Endothelial cell of umbilical vein (primary cell): ENCODE measurements around the gene PTCHD4. TPM values are rescaled to one million over a fixed set of nuclear protein-coding genes. Genes with fewer than 3 reads are reported as not detected.
"Not testable (repeated sequence)": the region's sequence is repeated elsewhere in the genome, so short reads cannot be mapped to it uniquely, and the experiment has no call there.

ENCODE experiments used
- BruUV-seq: library from RNA; stranded (reverse); fragments of 400-500 nt; replicated peaks from 2 replicates; lab custom pipeline; 2021; lab: Mats Ljungman, UMichigan
- CTCF ChIA-PET: fragments of 300-600, 350-600 bp; sonication (Branson Sonifier 250); formaldehyde crosslinking; loops from one replicate; lab custom pipeline; 2021; ENCODE audit warnings: antibody characterized with exemption, inconsistent platforms; lab: Charles Lee
- POLR2A ChIA-PET: fragments of 300-600, 350-600 bp; sonication (Branson Sonifier 250); formaldehyde crosslinking; loops from one replicate; lab custom pipeline; 2021; ENCODE audit warnings: antibody characterized with exemption, inconsistent platforms; lab: Charles Lee
- DNase-seq: peaks from one replicate; pipeline ENCODE4 v3.0.0-alpha.2; 2011; ENCODE audit warnings: low read depth, low spot score
- FAIRE-seq: peaks from 2 replicates; lab custom pipeline; 2011; peaks lifted over from hg19 to GRCh38; lab: Jason Lieb, UNC
- H2AFZ ChIP-seq: 2 replicates; pipeline ENCODE4 v1.6.0; 2012; ENCODE audit warnings: low read depth, low read length, control low read depth, inconsistent platforms
- H3K27ac ChIP-seq: 2 replicates; pipeline ENCODE4 v1.5.1; 2011; ENCODE audit warnings: low read depth, mild to moderate bottlenecking, control low read depth, low read length, moderate library complexity; ENCODE audit not compliant: insufficient read depth
- H3K27me3 ChIP-seq, 2 experiments: 2 replicates each; pipeline versions ENCODE4 v1.6.0 to v1.6.1; 2011; ENCODE audit warnings: low read length in 2 of 2, mixed read lengths in 1 of 2; ENCODE audit not compliant: control insufficient read depth in 2 of 2, insufficient read depth in 2 of 2
- H3K36me3 ChIP-seq, 2 experiments: 2 replicates in 1 of 2; 3 replicates in 1 of 2; pipeline ENCODE4 v1.5.1; 2011; ENCODE audit warnings: low read length in 2 of 2, mild to moderate bottlenecking in 1 of 2, moderate library complexity in 1 of 2; ENCODE audit not compliant: control insufficient read depth in 2 of 2, insufficient read depth in 2 of 2; ENCODE audit errors: extremely low read depth in 1 of 2
- H3K4me1 ChIP-seq: 3 replicates; pipeline ENCODE4 v1.5.1; 2011; ENCODE audit warnings: mild to moderate bottlenecking, low read length; ENCODE audit not compliant: control insufficient read depth, insufficient read depth; ENCODE audit errors: extremely low read depth
- H3K4me2 ChIP-seq: 2 replicates; pipeline ENCODE4 v1.6.1; 2011; ENCODE audit warnings: low read length, control low read depth, mixed read lengths; ENCODE audit not compliant: insufficient read depth
- H3K4me3 ChIP-seq, 3 experiments: fragments of 200-600 bp in 1 of 3; sonication (generic), shearing (Covaris generic) in 1 of 3; replicated peaks in 1 of 3; 2 replicates each; pipeline ENCODE4 v1.5.1; 2011 to 2016; ENCODE audit warnings: control low read depth in 3 of 3, low read length in 3 of 3, mild to moderate bottlenecking in 2 of 3, inconsistent platforms in 1 of 3, low read depth in 1 of 3, moderate library complexity in 1 of 3; ENCODE audit not compliant: insufficient read depth in 1 of 3
- H3K79me2 ChIP-seq: 2 replicates; pipeline ENCODE4 v1.6.0; 2012; ENCODE audit warnings: low read length, inconsistent platforms; ENCODE audit not compliant: control insufficient read depth, insufficient read depth
- H3K9ac ChIP-seq: replicated peaks from 2 replicates; pipeline ENCODE3; 2011; ENCODE audit warnings: low read length, control low read depth; ENCODE audit not compliant: insufficient read depth; ENCODE audit errors: extremely low read depth
- H3K9me1 ChIP-seq: replicated peaks from 3 replicates; pipeline ENCODE4 v1.6.0; 2011; ENCODE audit warnings: mild to moderate bottlenecking, low read length; ENCODE audit not compliant: control insufficient read depth, insufficient read depth; ENCODE audit errors: extremely low read depth
- H3K9me3 ChIP-seq: replicated peaks from 2 replicates; pipeline ENCODE4 v1.5.1; 2012; ENCODE audit warnings: low read length, inconsistent platforms; ENCODE audit not compliant: control insufficient read depth, insufficient read depth
- H4K20me1 ChIP-seq: replicated peaks from 2 replicates; pipeline ENCODE3; 2011; ENCODE audit warnings: mild to moderate bottlenecking, low read length; ENCODE audit not compliant: control insufficient read depth, insufficient read depth; ENCODE audit errors: extremely low read depth
- JUN ChIP-seq: IDR thresholded peaks from 2 replicates; pipeline ENCODE4 v1.6.1; 2011; ENCODE audit warnings: borderline replicate concordance, low read depth; ENCODE audit not compliant: insufficient read length, insufficient read depth
- POLR2A ChIP-seq: IDR thresholded peaks from 2 replicates; pipeline ENCODE4 v1.6.1; 2012; ENCODE audit warnings: low read depth, mild to moderate bottlenecking, control low read depth, low read length
- dilution Hi-C: fragments of 300-500 bp; cut with MboI; formaldehyde crosslinking; loops from one replicate; pipeline ENCODE4 v1.15.0; 2019; ENCODE audit warnings: low sequenced_read_pairs; ENCODE audit not compliant: extremely low pct_ligation_motif_present
- intact Hi-C: fragments of 100-400 bp; cut with micrococcal nuclease; formaldehyde crosslinking; loops from one replicate; pipeline ENCODE4 v1.10.0; 2022
- polyA plus RNA-seq, 4 experiments: library from polyadenylated mRNA; depleted of rRNA in 3 of 4; stranded (reverse) in 3 of 4; unstranded in 1 of 4; fragments of >200 nt; gene quantifications; 2 replicates each; pipeline versions ENCODE4 v1.2.1 to v1.2.3, GENCODE V29; 2011 to 2012; ENCODE audit warnings: missing spikeins in 1 of 4
- total RNA-seq: library from RNA; stranded (reverse); gene quantifications from 2 replicates; pipeline ENCODE4 v1.2.3, GENCODE V29; 2021

Gene PTCHD4
- total and polyA plus RNA-seq, 2 donors (not counting 3 experiments of a cell fraction or from before 2014, with no cell fraction given): 1.3 to 2.0 TPM

DNA sequence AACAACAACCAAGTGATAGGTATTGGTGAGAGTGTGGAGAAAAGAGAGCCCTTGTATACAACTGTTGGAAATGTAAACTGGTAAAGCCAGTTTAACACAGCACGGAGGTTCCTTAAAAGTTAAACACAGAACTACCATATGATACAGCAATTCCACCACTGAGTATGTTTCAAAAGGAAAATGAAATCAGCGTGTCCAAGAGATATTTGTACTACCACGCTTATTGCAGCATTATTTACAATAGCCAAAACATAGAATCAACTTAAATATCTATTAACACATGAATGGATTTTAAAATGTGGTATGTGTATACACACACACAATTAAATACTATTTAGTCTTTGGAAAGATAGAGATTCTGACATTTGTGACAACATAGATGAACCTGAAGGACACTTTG, 1.1 kb downstream of the PTCHD4 start:
- H3K9me1 ChIP-seq: no peaks in the 10 kb centered on the region
- H2AFZ ChIP-seq: no peak overlapping the region
- FAIRE-seq (no peak), DNase-seq (peak; percentile 41)
- H3K4me1 ChIP-seq: no peaks in the 10 kb centered on the region
- dilution Hi-C loops: no loop called here
- H4K20me1 ChIP-seq: no peaks in the 10 kb centered on the region
- TF ChIP-seq JUN (no peak), POLR2A (peak; percentile 23)
- POLR2A ChIA-PET: no interaction called here
- no peaks in the 10 kb centered on the region for H3K27me3 ChIP-seq
- H3K4me3 ChIP-seq: peak overlapping the region; percentile 33 to 88 (median 56)
- H3K9ac ChIP-seq: peak overlapping the region; percentile 51
- BruUV-seq: TSS peak; percentile 44
- peak overlapping the region; percentile 70 for H3K4me2 ChIP-seq
- peaks cover 14% of the 10 kb centered on the region for H3K79me2 ChIP-seq
- no peaks in the 10 kb centered on the region for H3K9me3 ChIP-seq
- no peaks in the 10 kb centered on the region for H3K36me3 ChIP-seq
- CTCF ChIA-PET: no interaction called here
- peak overlapping the region; percentile 37 for H3K27ac ChIP-seq
- intact Hi-C loops: no loop called here

DNA sequence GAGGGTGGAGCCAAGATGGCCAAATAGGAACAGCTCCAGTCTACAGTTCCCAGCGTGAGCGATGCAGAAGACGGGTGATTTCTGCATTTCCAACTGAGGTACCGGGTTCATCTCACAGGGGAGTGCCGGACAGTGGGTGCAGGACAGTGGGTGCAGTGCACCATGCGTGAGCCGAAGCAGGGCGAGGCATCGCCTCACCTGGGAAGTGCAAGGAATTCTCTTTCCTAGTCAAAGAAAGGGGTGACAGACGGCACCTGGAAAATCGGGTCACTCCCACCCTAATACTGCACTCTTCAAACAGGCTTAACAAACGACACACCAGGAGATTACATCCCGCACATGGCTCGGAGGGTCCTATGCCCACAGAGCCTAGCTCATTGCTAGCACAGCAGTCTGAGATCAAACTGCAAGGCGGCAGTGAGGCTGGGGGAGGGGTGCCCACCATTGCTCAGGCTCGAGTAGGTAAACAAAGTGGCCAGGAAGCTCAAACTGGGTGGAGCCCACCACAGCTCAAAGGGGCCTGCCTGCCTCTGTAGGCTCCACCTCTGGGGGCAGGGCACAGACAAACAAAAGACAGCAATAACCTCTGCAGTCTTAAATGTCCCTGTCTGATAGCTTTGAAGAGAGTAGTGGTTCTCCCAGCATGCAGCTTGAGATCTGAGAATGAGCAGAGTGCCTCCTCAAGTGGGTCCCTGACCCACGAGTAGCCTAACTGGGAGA, 8.4 kb downstream of the PTCHD4 start:
- H3K9me1 ChIP-seq, intact Hi-C loops, H3K4me2 ChIP-seq, H3K79me2 ChIP-seq, DNase-seq, H4K20me1 ChIP-seq, POLR2A ChIA-PET, FAIRE-seq, BruUV-seq, H3K9me3 ChIP-seq, H3K36me3 ChIP-seq, H3K27me3 ChIP-seq, dilution Hi-C loops, H3K27ac ChIP-seq, H3K9ac ChIP-seq, H2AFZ ChIP-seq, H3K4me3 ChIP-seq: not testable (repeated sequence)
- peaks cover 33% of the 10 kb centered on the region for H3K4me1 ChIP-seq
- CTCF ChIA-PET: interaction anchor here (1.2 kb wide), 1 partner anchor 14 kb away, joined by 3 read pairs; no protein-coding TSS in a partner anchor
